ENCODE results near the gene FBXL12. TPM values are rescaled to one million over a fixed set of nuclear protein-coding genes. Genes with fewer than 3 reads are reported as not detected.

FBXL12 gene
- total RNA-seq, 2 experiments from 2014 or later: 38.7 to 44.4 TPM

DNA sequence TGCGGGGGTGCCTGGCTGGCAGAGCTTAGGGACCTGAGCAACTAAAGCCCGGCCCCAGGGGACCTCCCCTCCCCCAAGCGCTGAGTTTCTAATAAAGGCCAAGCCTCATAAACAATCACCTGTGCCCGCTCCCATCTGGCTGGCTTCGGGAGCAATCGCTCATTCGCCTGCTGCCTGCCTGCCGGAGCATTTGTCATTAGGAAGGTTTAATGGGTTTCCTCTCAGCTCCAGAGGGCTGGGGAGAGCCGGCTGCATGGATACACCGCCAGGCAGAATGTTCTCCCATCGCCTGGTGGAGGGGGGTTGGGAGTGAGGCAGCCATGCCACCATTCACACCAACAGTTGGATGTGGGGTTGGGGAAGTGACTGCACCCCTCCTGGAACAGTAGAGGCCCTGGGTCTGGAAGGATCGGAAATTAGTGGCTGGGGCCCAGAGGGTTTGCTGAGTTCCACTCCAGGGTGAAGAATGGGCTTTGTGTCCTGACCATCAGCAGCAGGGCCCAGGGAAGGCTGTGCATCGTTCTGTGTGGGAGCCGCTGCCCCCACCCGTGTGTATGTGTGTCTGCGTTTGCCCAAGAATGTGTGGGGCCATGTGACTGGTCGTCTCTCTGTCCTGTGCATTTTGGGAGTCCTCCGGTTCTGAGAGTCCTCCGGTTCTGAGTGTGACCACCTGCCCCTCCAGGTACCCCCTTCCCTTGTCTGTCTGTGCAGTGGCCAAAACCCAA is 31.5 kb upstream of the FBXL12 start:
- Histone ChIP-seq H3K9me2 (ENCODE audit: insufficient read depth, low read length) (no peaks in the 10 kb centered on the region), H3K36me3 (ENCODE audit: insufficient read depth, low read length) (peaks cover 18% of the 10 kb centered on the region; the same call in 1 of the 2 replicates), H3K4me1 (ENCODE audit: insufficient read depth, low read length, poor library complexity, severe bottlenecking) (no peaks in the 10 kb centered on the region), H3K4me3 (ENCODE audit: low read depth, low read length, poor library complexity, severe bottlenecking) (no peak overlapping the region), H3K27ac (ENCODE audit: low read depth, low read length, poor library complexity, severe bottlenecking) (no peak overlapping the region), H3K4me2 (ENCODE audit: low read length) (no peak overlapping the region), H3K9me3 (ENCODE audit: low read length) (no peaks in the 10 kb centered on the region), H3K79me2 (ENCODE audit: insufficient read depth, low read depth, low read length) (no peaks in the 10 kb centered on the region), H2AFZ (ENCODE audit: low read length) (no peak overlapping the region), H4K20me1 (ENCODE audit: insufficient read depth, low read length) (no peaks in the 10 kb centered on the region)
- CTCF ChIA-PET (ENCODE audit: unreplicated experiment): no interaction called here
- intact Hi-C loops (cut with micrococcal nuclease; ENCODE audit: unreplicated experiment): no loop called here
- no peak for DNase-seq (ENCODE audit: low spot score)
- no TSS peak for BruUV-seq (replicated peaks)
- POLR2A ChIA-PET: no interaction called here
- no peak for TF ChIP-seq EZH2phosphoT487 (IDR thresholded peaks at IDR 0.05; ENCODE audit: borderline replicate concordance, low read depth, low read length)
- no peak for TF ChIP-seq CTCF (conservative IDR thresholded peaks at IDR 0.05; ENCODE audit: low read length)

- H3K36me3 ChIP-seq (ENCODE audit: insufficient read depth, low read length): peaks cover 24% of the 10 kb centered on the region; the same call in 1 of the 2 replicates
Observed at GRCh38 chr19:9849791-9850190, 30.9 kb upstream of the FBXL12 start.

More at GRCh38 chr19:9849791-9850190, 30.9 kb upstream of the FBXL12 start:
- Histone ChIP-seq H3K4me3 (ENCODE audit: low read depth, low read length, poor library complexity, severe bottlenecking) (no peak overlapping the region), H3K27ac (ENCODE audit: low read depth, low read length, poor library complexity, severe bottlenecking) (no peak overlapping the region), H2AFZ (ENCODE audit: low read length) (no peak overlapping the region), H3K9me2 (ENCODE audit: insufficient read depth, low read length) (no peaks in the 10 kb centered on the region), H3K9me3 (ENCODE audit: low read length) (no peaks in the 10 kb centered on the region), H3K79me2 (ENCODE audit: insufficient read depth, low read depth, low read length) (no peaks in the 10 kb centered on the region), H3K4me2 (ENCODE audit: low read length) (no peak overlapping the region), H3K4me1 (ENCODE audit: insufficient read depth, low read length, poor library complexity, severe bottlenecking) (no peaks in the 10 kb centered on the region), H4K20me1 (ENCODE audit: insufficient read depth, low read length) (no peaks in the 10 kb centered on the region)
- BruUV-seq (replicated peaks): no TSS peak
- no peak for DNase-seq (ENCODE audit: low spot score)
- ChIA-PET POLR2A (no interaction called here), CTCF (ENCODE audit: unreplicated experiment) (no interaction called here)
- intact Hi-C loops (cut with micrococcal nuclease; ENCODE audit: unreplicated experiment): no loop called here
- TF ChIP-seq EZH2phosphoT487 (IDR thresholded peaks at IDR 0.05; ENCODE audit: borderline replicate concordance, low read depth, low read length): no peak
- no peak for TF ChIP-seq CTCF (conservative IDR thresholded peaks at IDR 0.05; ENCODE audit: low read length)

Data from OCI-LY7 (cell line).